ENCODE results near the gene IRGQ.
A peak's percentile ranks its signal among the peaks of the same experiment; 100 is the strongest.
"Not testable (repeated sequence)": the region's sequence is repeated elsewhere in the genome, so short reads cannot be mapped to it uniquely, and the experiment has no call there.

The IRGQ gene

GRCh38 chr19:43591904-43592772 is 3.8 kb downstream of the IRGQ start:
- DNase-seq (ENCODE audit: low read depth in 1 of 2, low spot score in 1 of 2) = no peak
- no peak for TF ChIP-seq JUND (IDR thresholded peaks at IDR 0.05; ENCODE audit: low read depth)
- in situ Hi-C loops (cut with HindIII; ENCODE audit: low pct_unique_long_range_greater_than_20kb, low sequenced_read_pairs) = no loop called here

GRCh38 chr19:43589678-43590077 is 6.3 kb downstream of the IRGQ start:
- in situ Hi-C loops (cut with HindIII; ENCODE audit: low pct_unique_long_range_greater_than_20kb, low sequenced_read_pairs) = no loop called here
- no peak for DNase-seq (ENCODE audit: low read depth in 1 of 2, low spot score in 1 of 2)
- TF ChIP-seq JUND (IDR thresholded peaks at IDR 0.05; ENCODE audit: low read depth) = no peak

DNA sequence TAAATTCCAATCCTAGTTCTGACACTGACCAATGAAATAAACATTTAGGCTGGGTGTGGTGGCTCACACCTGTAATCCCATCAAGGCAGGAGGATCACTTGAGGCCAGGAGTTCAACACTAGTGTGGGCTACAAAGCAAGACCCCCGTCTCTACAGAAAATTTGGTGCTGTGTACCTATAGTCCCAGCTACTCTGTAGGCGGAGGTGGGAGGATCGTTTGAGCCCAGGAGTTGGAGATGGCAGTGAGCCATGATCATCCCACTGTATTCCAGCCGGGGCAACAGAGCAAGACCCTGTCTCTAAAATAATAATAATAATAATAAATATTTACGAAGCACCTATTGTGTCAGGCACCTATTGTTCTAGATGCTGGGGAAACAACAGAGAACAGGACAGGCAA is 6.7 kb downstream of the IRGQ start:
- TF ChIP-seq JUND (IDR thresholded peaks at IDR 0.05; ENCODE audit: low read depth) = no peak
- in situ Hi-C loops (cut with HindIII; ENCODE audit: low pct_unique_long_range_greater_than_20kb, low sequenced_read_pairs) = no loop called here
- DNase-seq (ENCODE audit: low read depth in 1 of 2, low spot score in 1 of 2) = no peak

DNA sequence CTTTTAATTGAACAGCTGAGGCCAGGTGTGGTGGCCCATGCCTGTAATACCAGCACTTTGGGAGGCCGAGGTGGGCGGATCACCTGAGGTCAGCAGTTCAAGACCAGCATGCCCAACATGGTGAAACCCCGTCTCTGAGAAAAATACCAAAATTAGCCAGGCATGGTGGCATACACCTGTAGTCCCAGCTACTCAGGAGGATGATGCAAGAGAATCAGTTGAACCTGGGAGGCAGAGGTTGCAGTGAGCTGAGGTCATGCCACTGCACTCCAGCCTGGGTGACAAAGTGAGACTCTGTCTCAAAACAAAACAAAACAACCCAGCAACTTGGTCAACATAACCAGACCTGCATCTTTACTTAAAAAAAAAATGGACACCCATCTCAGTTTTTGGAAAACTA is 8.9 kb downstream of the IRGQ start:
- in situ Hi-C loops (cut with HindIII; ENCODE audit: low pct_unique_long_range_greater_than_20kb, low sequenced_read_pairs); DNase-seq (ENCODE audit: low read depth in 1 of 2, low spot score in 1 of 2): not testable (repeated sequence)

DNA sequence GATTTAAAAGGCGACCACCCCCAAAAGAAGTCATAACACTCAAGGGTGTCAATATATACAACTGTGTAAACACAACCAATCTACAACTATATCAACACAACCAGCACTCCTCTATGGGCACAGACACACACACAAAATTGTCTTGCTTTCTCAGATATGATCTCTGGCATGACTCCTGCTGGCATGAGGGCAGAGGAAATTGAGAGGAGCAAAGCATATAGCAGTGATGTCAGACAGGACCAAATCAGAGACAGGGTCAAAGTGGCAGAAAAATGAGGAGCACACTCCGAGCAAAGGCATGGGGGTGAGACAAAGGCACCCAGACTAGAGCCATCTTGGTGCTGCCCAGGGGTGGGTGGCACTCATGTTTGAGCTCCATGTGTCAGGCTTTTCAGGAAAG is 9.6 kb downstream of the IRGQ start:
- no peak for TF ChIP-seq JUND (IDR thresholded peaks at IDR 0.05; ENCODE audit: low read depth)
- in situ Hi-C loops (cut with HindIII; ENCODE audit: low pct_unique_long_range_greater_than_20kb, low sequenced_read_pairs) = no loop called here
- DNase-seq (ENCODE audit: low read depth in 1 of 2, low spot score in 1 of 2) = peak in 1 of 2 experiments; percentile 58

GRCh38 chr19:43584484-43584883 is 11.4 kb downstream of the IRGQ start:
- in situ Hi-C loops (cut with HindIII; ENCODE audit: low pct_unique_long_range_greater_than_20kb, low sequenced_read_pairs) = no loop called here
- no peak for TF ChIP-seq JUND (IDR thresholded peaks at IDR 0.05; ENCODE audit: low read depth)
- DNase-seq (ENCODE audit: low read depth in 1 of 2, low spot score in 1 of 2) = no peak

DNA sequence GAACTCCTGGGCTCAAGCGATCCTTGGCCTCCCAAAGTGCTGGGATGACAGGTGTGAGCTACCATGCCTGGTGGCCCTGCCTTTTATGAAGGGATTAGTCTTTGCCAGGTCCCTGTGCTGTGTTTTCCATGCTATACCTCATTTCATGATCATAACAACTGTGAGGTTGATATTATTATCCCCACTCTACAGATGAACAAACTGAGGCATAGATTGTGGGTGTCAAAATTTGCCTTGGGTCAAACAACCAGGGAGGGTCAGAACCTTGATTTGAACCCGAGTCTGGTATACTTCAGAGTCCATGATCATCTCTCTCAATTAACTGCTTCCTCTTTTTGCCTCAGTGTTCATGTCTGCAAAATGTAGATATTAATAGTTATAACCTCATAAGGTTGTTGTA is 13.4 kb downstream of the IRGQ start:
- no peak for TF ChIP-seq JUND (IDR thresholded peaks at IDR 0.05; ENCODE audit: low read depth)
- in situ Hi-C loops (cut with HindIII; ENCODE audit: low pct_unique_long_range_greater_than_20kb, low sequenced_read_pairs) = no loop called here

DNA sequence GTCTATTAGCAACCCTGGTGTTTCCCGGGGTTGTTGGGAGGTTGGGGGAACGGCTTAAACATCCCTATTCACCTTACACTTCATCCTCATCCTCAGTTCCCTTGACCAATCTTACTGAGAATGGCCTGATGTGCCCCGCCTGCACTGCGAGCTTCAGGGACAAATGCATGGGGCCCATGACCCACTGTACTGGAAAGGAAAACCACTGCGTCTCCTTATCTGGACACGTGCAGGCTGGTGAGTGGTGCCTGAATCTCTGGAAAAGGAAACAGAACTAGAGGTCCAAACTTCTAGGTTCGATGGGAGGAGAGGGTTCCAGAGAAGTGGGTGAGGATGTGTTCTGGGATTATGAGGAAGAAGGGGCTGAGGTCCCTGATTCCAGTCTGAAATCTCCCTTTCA is 14.5 kb downstream of the IRGQ start:
- in situ Hi-C loops (cut with HindIII; ENCODE audit: low pct_unique_long_range_greater_than_20kb, low sequenced_read_pairs) = no loop called here
- no peak for DNase-seq (ENCODE audit: low read depth in 1 of 2, low spot score in 1 of 2)
- TF ChIP-seq JUND (IDR thresholded peaks at IDR 0.05; ENCODE audit: low read depth) = no peak

More for the DNA sequence above, 13.4 kb downstream of the IRGQ start:
- no peak for DNase-seq (ENCODE audit: low read depth in 1 of 2, low spot score in 1 of 2)

DNA sequence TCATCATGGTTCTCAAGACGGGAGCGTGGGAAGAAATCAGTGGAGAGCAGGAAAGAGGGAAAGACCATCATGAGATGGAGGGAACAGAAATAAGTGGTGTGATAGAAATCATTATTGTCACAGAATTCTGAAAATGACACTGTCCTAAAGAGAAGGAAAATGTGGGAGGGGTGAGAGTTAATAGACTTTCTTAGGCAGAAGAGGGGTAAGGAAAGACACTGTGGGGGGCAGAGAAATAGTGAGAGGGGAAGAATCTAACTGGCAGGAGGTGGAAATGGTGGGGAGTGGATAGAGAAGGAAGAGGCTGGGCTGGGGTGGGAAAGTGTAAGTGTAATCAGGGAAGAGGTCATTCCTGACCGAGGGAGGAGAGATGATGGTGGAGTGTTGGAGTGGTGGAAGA is 17.1 kb downstream of the IRGQ start:
- in situ Hi-C loops (cut with HindIII; ENCODE audit: low pct_unique_long_range_greater_than_20kb, low sequenced_read_pairs) = no loop called here
- TF ChIP-seq JUND (IDR thresholded peaks at IDR 0.05; ENCODE audit: low read depth) = no peak
- no peak for DNase-seq (ENCODE audit: low read depth in 1 of 2, low spot score in 1 of 2)

GRCh38 chr19:43575955-43576878 is 19.7 kb downstream of the IRGQ start:
- in situ Hi-C loops (cut with HindIII; ENCODE audit: low pct_unique_long_range_greater_than_20kb, low sequenced_read_pairs) = no loop called here
- peak in 1 of 2 experiments; percentile 32 for DNase-seq (ENCODE audit: low read depth in 1 of 2, low spot score in 1 of 2)
- no peak for TF ChIP-seq JUND (IDR thresholded peaks at IDR 0.05; ENCODE audit: low read depth)

DNA sequence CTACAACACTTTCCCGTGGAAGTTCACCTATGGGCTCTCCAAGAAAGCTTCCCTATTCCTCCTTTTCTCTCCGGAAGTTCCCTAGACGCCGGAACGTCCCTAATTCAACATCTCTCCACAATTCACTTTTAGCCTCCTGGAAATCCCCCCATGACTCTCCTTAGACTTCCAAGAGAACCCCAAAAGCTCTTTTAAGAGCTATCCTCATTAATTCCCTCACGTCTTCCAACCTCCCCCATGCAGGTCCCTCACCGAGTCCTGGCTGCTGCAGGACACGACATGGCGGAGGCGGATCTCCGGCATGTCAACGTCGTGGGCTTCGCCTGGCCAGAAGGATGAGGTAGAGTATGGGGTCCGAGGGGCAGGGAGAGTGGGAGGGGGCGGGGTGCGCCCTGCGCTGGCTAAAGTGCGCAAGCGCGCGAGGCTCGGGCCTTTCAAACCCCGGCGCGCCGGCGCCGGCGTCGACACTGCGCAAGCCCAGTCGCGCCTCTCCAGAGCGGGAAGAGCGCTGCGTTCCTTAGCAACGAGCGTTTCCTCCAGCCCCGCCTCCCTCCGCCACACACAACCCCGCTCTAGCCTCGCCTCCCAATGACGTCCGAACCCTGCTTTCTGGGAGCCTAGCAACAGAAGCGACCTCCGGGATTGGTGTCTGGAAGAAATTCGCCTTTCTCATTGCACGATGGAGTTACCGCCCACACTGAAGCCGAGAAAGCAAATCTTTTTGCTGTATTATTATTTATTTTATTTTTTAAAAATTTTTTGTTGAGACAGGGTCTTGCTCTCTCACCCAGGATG is 20.6 kb downstream of the IRGQ start, which contains the start of the genes PINLYP and XRCC1:
TSS of gene PINLYP (plus strand) at position 646 of the 795 bp plus-strand sequence. CDS start 1,391 bp downstream, outside the sequence.
TSS of gene XRCC1 (minus strand) at position 372 of the 795 bp plus-strand sequence. CDS start at position 303, 69 bp downstream.
- peak; percentile 90 to 98 for DNase-seq (ENCODE audit: low read depth in 1 of 2, low spot score in 1 of 2)
- in situ Hi-C loops (cut with HindIII; ENCODE audit: low pct_unique_long_range_greater_than_20kb, low sequenced_read_pairs) = no loop called here
- no peak for TF ChIP-seq JUND (IDR thresholded peaks at IDR 0.05; ENCODE audit: low read depth)

All from T47D (cell line).